CD4-positive, CD25-positive, alpha-beta regulatory T cell (primary cell): Measurements from ENCODE around the gene FBXO3. TPM values are rescaled to one million over a fixed set of nuclear protein-coding genes. Genes with fewer than 3 reads are reported as not detected.
"Not testable (repeated sequence)": the region's sequence is repeated elsewhere in the genome, so short reads cannot be mapped to it uniquely, and the experiment has no call there.

Experiments
- ATAC-seq, 2 donors: fragments of 150-1000 bp; cut with Tn5 transposase; one replicate each; pipeline ENCODE4 v1.10.0; 2021; ENCODE audit warnings: low read depth in 2 of 2, moderate number of reproducible peaks in 2 of 2, moderate library complexity in 1 of 2
- DNase-seq, 3 donors: peaks; one replicate each; pipeline versions ENCODE4 v3.0.0 to v3.0.0-alpha.2; 2012 to 2022; ENCODE audit warnings: mixed read lengths in 1 of 3
- H3K27ac ChIP-seq: one replicate; pipeline ENCODE4 v1.7.0; 2013; ENCODE audit warnings: mild to moderate bottlenecking, low read length; ENCODE audit not compliant: insufficient read depth, poor library complexity, severe bottlenecking
- H3K27me3 ChIP-seq: one replicate; pipeline ENCODE4 v1.7.0; 2013; ENCODE audit warnings: low read length; ENCODE audit not compliant: control insufficient read depth, insufficient read depth
- H3K36me3 ChIP-seq: one replicate; pipeline ENCODE4 v1.7.0; 2013; ENCODE audit warnings: mild to moderate bottlenecking, low read length, moderate library complexity; ENCODE audit not compliant: control insufficient read depth, insufficient read depth
- H3K4me1 ChIP-seq: 2 replicates; pipeline ENCODE4 v1.7.0; 2013; ENCODE audit warnings: mild to moderate bottlenecking, low read length; ENCODE audit not compliant: insufficient read depth, control insufficient read depth, poor library complexity, severe bottlenecking
- H3K4me3 ChIP-seq: one replicate; pipeline ENCODE4 v1.7.0; 2013; ENCODE audit warnings: low read depth, mild to moderate bottlenecking, low read length, moderate library complexity
- H3K9me3 ChIP-seq, 2 experiments: 1 replicate in 1 of 2; 2 replicates in 1 of 2; pipeline ENCODE4 v1.7.0; 2013; ENCODE audit warnings: low read length in 2 of 2, mild to moderate bottlenecking in 1 of 2, moderate library complexity in 1 of 2; ENCODE audit not compliant: control insufficient read depth in 2 of 2
- H3K27ac Mint-ChIP-seq, 3 donors: one replicate each; pipeline ENCODE4 v1.8.0; 2020 to 2022; ENCODE audit warnings: mild to moderate bottlenecking in 3 of 3, mixed read lengths in 3 of 3, moderate library complexity in 2 of 3
- H3K27me3 Mint-ChIP-seq: one replicate; pipeline ENCODE4 v1.8.0; 2022; ENCODE audit warnings: mild to moderate bottlenecking, mixed read lengths
- H3K36me3 Mint-ChIP-seq: one replicate; pipeline ENCODE4 v1.8.0; 2020; ENCODE audit warnings: mixed read lengths
- H3K4me1 Mint-ChIP-seq, 4 donors: one replicate each; pipeline ENCODE4 v1.8.0; 2020 to 2022; ENCODE audit warnings: mixed read lengths in 4 of 4, mild to moderate bottlenecking in 1 of 4
- H3K4me3 Mint-ChIP-seq, 4 donors: one replicate each; pipeline ENCODE4 v1.8.0; 2020 to 2022; ENCODE audit warnings: mild to moderate bottlenecking in 4 of 4, mixed read lengths in 4 of 4, moderate library complexity in 3 of 4
- H3K9me3 Mint-ChIP-seq, 7 donors: one replicate each; pipeline ENCODE4 v1.8.0; 2020 to 2022; ENCODE audit warnings: mixed read lengths in 7 of 7, mild to moderate bottlenecking in 3 of 7, moderate library complexity in 2 of 7
- polyA plus RNA-seq, 4 donors: library from polyadenylated mRNA; unstranded; fragments of 300-500 nt; fragmentation: Illumina TruSeq; gene quantifications; one replicate each; pipeline ENCODE4 v1.2.3, GENCODE V29; 2021
- total RNA-seq: library from RNA; stranded (reverse); gene quantifications from one replicate; pipeline ENCODE4 v1.2.3, GENCODE V29; 2022

Gene FBXO3
- total and polyA plus RNA-seq, 5 donors from 2014 or later: 48.6 to 57.5 (median 56.0) TPM

DNA sequence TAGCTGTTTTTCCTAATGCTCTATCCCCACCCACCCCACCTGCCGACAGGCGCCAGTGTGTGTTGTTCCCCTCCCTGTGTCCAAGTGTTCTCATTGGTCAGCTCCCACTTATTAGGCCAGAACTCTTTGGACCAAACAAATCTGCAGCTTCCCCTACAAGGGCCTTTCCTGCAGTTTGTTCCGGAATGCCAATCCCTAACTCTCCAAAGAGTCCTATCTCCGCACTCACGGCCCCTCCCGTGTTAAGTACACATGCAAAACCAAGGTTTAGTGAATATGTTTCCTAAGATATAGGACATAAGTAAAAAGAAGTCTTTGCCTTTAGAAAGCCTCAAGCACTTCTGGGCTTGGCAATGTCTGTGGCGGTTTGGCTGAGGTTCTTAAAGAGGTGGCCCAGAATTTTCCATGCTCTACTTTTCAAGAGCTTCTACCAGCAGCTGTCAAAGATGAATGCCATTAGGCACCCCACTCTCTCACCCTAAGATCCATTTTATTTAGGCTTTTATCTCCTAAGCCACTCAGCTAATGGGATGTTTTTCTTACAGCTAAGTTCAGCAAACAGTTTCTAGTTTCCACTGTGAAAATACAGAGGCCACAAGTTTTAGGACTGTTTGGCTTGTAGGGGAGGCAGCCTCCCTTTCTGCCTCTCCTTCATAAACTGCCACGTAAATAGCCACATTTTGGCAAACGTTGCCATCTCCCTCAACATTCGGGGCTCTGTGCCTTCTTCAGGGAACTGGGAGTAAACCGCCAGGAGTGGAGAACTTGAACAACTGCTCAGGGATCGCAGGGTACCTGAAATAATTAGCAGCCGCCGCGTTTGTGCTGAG lies 39.7 kb downstream of the FBXO3 start:
- Histone ChIP-seq H3K9me3 (no peaks in the 10 kb centered on the region), H3K27ac (peak overlapping the region; percentile 76), H3K4me3 (peak overlapping the region; percentile 97), H3K36me3 (no peaks in the 10 kb centered on the region), H3K4me1 (peaks cover 20% of the 10 kb centered on the region), H3K27me3 (no peaks in the 10 kb centered on the region)
- Mint-ChIP-seq H3K4me1 (peaks cover 16 to 54% (median 36%) of the 10 kb centered on the region in 4 donors), H3K4me3 (peak overlapping the region; percentile 94 to 99 (median 96)), H3K27me3 (no peaks in the 10 kb centered on the region), H3K27ac (peak overlapping the region; percentile 83 to 96 (median 87)), H3K9me3 (no peaks in the 10 kb centered on the region), H3K36me3 (peaks cover 5% of the 10 kb centered on the region)
- DNase-seq: peak in 1 of 3 donors; percentile 20
- ATAC-seq: no peak

DNA sequence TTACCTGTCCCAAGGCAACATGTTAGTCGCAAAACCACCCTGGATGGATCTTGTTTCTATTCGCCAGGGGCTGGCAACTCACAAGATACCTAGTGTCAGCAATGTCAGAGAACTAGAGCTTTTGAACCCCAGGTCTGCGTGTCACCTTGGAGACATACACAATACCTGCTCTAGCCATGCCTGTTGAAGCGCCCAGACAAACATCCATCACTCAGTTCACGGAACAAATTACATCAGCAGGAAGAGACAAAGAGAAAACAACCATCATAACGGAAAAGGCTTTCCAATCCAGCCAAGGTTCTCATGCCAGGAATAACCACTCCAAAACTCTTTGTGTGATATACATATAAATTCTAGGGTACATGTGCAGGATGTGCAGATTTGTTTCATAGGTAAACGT lies 40.3 kb downstream of the FBXO3 start:
- Histone ChIP-seq H3K9me3 (no peaks in the 10 kb centered on the region), H3K36me3 (no peaks in the 10 kb centered on the region), H3K4me3 (peak overlapping the region; percentile 97), H3K4me1 (peaks cover 20% of the 10 kb centered on the region), H3K27me3 (no peaks in the 10 kb centered on the region), H3K27ac (no peak overlapping the region)
- H3K4me1 Mint-ChIP-seq: peaks cover 16 to 57% (median 39%) of the 10 kb centered on the region in 4 donors
- ATAC-seq: no peak
- H3K9me3 Mint-ChIP-seq: no peaks in the 10 kb centered on the region
- no peaks in the 10 kb centered on the region for H3K27me3 Mint-ChIP-seq
- DNase-seq: no peak
- H3K4me3 Mint-ChIP-seq: peak overlapping the region; percentile 94 to 99 (median 96)
- H3K36me3 Mint-ChIP-seq: peaks cover 9% of the 10 kb centered on the region
- H3K27ac Mint-ChIP-seq: peak overlapping the region in 2 of 3 donors; percentile 33 to 87

DNA sequence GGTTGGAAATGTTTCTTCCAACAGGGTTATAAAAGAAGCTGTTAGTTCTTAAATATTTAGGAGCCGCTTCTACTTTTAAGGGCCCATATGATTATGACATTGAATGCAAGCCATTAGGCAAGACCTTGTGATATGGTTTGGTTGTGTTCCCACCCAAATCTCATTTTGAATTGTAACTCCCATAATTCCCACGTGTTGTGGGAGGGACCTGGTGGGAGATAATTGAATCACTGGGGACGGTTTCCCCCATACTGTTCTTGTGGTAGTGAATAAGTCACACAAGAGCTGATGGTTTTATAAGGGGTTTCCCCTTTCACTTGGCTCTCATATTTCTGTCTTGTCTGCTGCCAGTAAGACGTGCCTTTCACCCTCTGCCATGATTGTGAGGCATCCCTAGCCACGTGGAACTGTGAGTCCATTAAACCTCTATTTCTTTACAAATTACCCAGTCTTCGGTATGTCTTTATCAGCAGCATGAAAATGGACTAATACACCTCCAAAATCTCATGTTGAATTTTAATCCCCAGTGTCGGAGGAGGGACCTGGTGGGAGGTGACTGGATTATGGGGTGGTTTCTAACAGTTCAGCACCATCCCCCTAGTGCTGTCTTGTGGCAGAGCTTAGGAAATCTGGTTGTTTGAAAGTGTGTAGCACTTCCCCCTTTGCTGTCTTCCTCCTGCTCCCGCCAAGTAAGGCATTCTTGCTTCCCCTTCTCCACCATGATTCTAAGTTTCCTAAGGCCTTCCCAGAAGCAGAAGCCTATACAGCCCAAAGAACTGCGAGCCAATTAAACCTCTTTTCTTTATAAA lies 42.4 kb downstream of the FBXO3 start:
- H3K27me3 Mint-ChIP-seq: no peaks in the 10 kb centered on the region
- peak overlapping the region in 1 of 4 donors; percentile 3 for H3K4me3 Mint-ChIP-seq
- Histone ChIP-seq H3K9me3 (no peaks in the 10 kb centered on the region), H3K27me3 (no peaks in the 10 kb centered on the region), H3K4me1 (peaks cover 20% of the 10 kb centered on the region), H3K27ac (no peak overlapping the region), H3K4me3 (no peak overlapping the region), H3K36me3 (no peaks in the 10 kb centered on the region)
- H3K27ac Mint-ChIP-seq: peak overlapping the region in 1 of 3 donors; percentile 53
- H3K36me3 Mint-ChIP-seq: peaks cover 9% of the 10 kb centered on the region
- DNase-seq (no peak), ATAC-seq (no peak)
- no peaks in the 10 kb centered on the region for H3K9me3 Mint-ChIP-seq
- peaks cover 9 to 72% (median 46%) of the 10 kb centered on the region in 4 donors for H3K4me1 Mint-ChIP-seq

DNA sequence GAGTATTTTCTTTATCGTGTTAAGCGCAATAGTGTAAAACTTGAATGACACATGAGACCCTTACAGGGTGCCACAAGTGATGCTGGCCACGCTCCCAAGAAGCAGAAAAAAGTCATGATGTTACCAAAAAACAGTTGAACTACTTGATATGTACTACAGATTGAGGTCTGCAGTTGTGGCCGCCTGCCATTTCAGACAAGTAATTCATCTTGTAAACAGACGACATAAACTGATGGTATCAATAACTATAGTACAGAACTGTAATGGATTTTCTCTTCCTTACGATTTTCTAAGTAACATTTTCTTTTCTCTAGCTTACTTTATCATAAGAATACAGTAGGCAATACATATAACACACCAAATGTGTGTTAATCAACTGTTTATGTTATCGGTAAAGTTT lies 43.6 kb downstream of the FBXO3 start:
- Mint-ChIP-seq H3K27ac (no peak overlapping the region), H3K9me3 (no peaks in the 10 kb centered on the region), H3K36me3 (peaks cover 9% of the 10 kb centered on the region), H3K4me1 (peaks cover 14 to 77% (median 54%) of the 10 kb centered on the region in 4 donors), H3K27me3 (no peaks in the 10 kb centered on the region), H3K4me3 (no peak overlapping the region)
- no peak overlapping the region for H3K27ac ChIP-seq
- no peak overlapping the region for H3K4me3 ChIP-seq
- H3K36me3 ChIP-seq: no peaks in the 10 kb centered on the region
- no peaks in the 10 kb centered on the region for H3K27me3 ChIP-seq
- DNase-seq: no peak
- no peaks in the 10 kb centered on the region for H3K9me3 ChIP-seq
- H3K4me1 ChIP-seq: peaks cover 15% of the 10 kb centered on the region
- no peak for ATAC-seq

DNA sequence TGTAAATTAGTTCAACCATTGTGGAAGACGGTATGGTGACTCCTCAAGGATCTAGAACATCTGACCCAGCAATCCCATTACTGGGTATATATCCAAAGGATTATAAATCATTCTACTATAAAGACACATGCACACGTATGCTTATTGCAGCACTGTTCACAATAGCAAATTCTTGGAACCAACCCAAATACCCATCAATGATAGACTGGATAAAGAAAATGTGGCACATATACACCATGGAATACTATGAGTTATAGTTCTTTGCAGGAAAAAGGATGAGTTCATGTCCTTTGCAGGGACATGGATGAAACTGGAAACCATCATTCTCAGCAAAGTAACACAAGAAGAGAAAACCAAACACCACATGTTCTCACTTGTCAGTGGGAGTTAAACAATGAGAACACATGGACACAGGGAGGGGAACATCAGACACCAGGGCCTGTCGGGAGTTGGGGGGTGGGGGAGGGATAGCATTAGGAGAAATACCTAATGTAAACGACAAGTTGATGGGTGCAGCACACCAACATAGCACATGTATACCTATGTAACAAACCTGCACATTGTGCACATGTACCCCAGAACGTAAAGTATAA lies 45.2 kb downstream of the FBXO3 start:
- DNase-seq, H3K27me3 ChIP-seq, H3K27ac ChIP-seq, H3K4me3 ChIP-seq, ATAC-seq, H3K4me1 ChIP-seq, H3K36me3 ChIP-seq, H3K9me3 Mint-ChIP-seq, H3K27me3 Mint-ChIP-seq, H3K27ac Mint-ChIP-seq, H3K9me3 ChIP-seq, H3K36me3 Mint-ChIP-seq: not testable (repeated sequence)
- H3K4me1 Mint-ChIP-seq: peaks cover 12 to 80% (median 56%) of the 10 kb centered on the region in 4 donors
- peak overlapping the region in 1 of 4 donors; percentile 30 for H3K4me3 Mint-ChIP-seq

DNA sequence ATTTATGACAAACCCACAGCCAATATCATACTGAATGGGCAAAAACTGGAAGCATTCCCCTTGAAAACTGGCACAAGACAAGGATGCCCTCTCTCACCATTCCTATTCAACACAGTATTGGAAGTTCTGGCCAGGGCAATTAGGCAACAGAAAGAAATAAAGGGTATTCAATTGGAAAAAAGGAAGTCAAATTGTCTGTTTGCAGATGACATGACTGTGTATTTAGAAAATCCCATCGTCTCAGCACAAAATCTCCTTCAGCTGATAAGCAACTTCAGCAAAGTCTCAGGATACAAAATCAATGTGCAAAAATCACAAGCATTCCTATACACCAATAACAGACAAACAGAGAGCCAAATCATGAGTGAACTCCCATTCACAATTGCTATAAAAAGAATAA lies 46.8 kb downstream of the FBXO3 start:
- H3K27me3 Mint-ChIP-seq, H3K27ac Mint-ChIP-seq, H3K4me3 ChIP-seq, H3K9me3 ChIP-seq, H3K27me3 ChIP-seq, ATAC-seq, H3K36me3 ChIP-seq, H3K9me3 Mint-ChIP-seq, H3K27ac ChIP-seq, DNase-seq, H3K4me1 ChIP-seq, H3K36me3 Mint-ChIP-seq: not testable (repeated sequence)
- Mint-ChIP-seq H3K4me1 (peaks cover 16 to 81% (median 52%) of the 10 kb centered on the region in 4 donors), H3K4me3 (peak overlapping the region in 1 of 4 donors; percentile 52)

DNA sequence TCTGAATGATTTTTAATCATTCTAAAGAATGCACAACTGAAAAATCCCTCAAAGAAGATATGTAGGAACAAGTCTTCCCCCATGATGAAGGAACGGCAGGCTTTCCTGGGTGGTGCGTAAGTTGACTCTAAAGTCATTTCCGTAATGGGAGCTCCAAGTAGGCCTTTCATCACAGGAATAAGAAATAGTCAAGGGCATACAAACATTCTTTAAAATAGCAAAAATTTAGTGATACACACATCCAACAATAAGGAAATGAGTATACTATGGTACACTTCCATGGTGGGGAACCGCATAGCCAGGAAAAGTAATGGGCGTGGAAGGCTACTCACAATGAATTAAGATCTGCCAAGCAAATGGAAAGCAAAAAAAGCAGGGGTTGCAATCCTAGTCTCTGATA lies 48.8 kb downstream of the FBXO3 start:
- Histone ChIP-seq H3K27ac (no peak overlapping the region), H3K4me3 (no peak overlapping the region), H3K9me3 (no peaks in the 10 kb centered on the region), H3K36me3 (peaks cover 15% of the 10 kb centered on the region), H3K27me3 (no peaks in the 10 kb centered on the region), H3K4me1 (no peaks in the 10 kb centered on the region)
- H3K36me3 Mint-ChIP-seq: peaks cover 15% of the 10 kb centered on the region
- H3K4me1 Mint-ChIP-seq: peaks cover 18 to 65% (median 42%) of the 10 kb centered on the region in 4 donors
- no peaks in the 10 kb centered on the region for H3K9me3 Mint-ChIP-seq
- ATAC-seq: no peak
- no peak for DNase-seq
- no peak overlapping the region for H3K4me3 Mint-ChIP-seq
- H3K27ac Mint-ChIP-seq: no peak overlapping the region
- H3K27me3 Mint-ChIP-seq: no peaks in the 10 kb centered on the region
